MM.1S (cell line): ENCODE data around the gene KSR1.

Experiments used
- DNase-seq: peaks from one replicate; pipeline ENCODE4 v3.0.0-alpha.2; 2015
- H2AFZ ChIP-seq: fragments of 300-600 bp; sonication (generic); 2 replicates; pipeline ENCODE4 v1.6.0; 2016; ENCODE audit warnings: antibody characterized with exemption, low read length
- H3F3A ChIP-seq: fragments of 300-600 bp; sonication (generic); 2 replicates; pipeline ENCODE4 v1.6.1; 2016; ENCODE audit warnings: mild to moderate bottlenecking, antibody characterized with exemption, low read length, moderate library complexity, mixed read lengths; ENCODE audit not compliant: insufficient read depth
- H3K27ac ChIP-seq: fragments of 300-600 bp; sonication (generic); 2 replicates; pipeline ENCODE4 v1.5.1; 2016; ENCODE audit warnings: mild to moderate bottlenecking, low read length
- H3K27me3 ChIP-seq: fragments of 300-600 bp; sonication (generic); replicated peaks from 2 replicates; pipeline ENCODE4 v1.6.0; 2016; ENCODE audit warnings: low read length; ENCODE audit not compliant: insufficient read depth
- H3K36me3 ChIP-seq: fragments of 300-600 bp; sonication (generic); replicated peaks from 2 replicates; pipeline ENCODE4 v1.6.1; 2016; ENCODE audit warnings: mild to moderate bottlenecking, low read length, mixed read lengths; ENCODE audit not compliant: insufficient read depth
- H3K4me1 ChIP-seq: fragments of 300-600 bp; sonication (generic); 2 replicates; pipeline ENCODE4 v1.6.1; 2016; ENCODE audit warnings: low read length, mixed read lengths
- H3K4me2 ChIP-seq: fragments of 300-600 bp; sonication (generic); 2 replicates; pipeline ENCODE4 v1.6.0; 2016; ENCODE audit warnings: low read depth, low read length
- H3K4me3 ChIP-seq: fragments of 300-600 bp; sonication (generic); 2 replicates; pipeline ENCODE4 v1.5.1; 2016; ENCODE audit warnings: low read length, mixed read lengths
- H3K79me2 ChIP-seq: fragments of 300-600 bp; sonication (generic); 2 replicates; pipeline ENCODE4 v1.6.1; 2016; ENCODE audit warnings: mixed run types, low read length, mixed read lengths
- H3K9ac ChIP-seq: fragments of 300-600 bp; sonication (generic); 2 replicates; pipeline ENCODE4 v1.6.1; 2016; ENCODE audit warnings: low read length, mixed read lengths
- H3K9me2 ChIP-seq: fragments of 300-600 bp; sonication (generic); replicated peaks from 2 replicates; pipeline ENCODE4 v1.6.1; 2016; ENCODE audit warnings: mild to moderate bottlenecking, low read length, mixed read lengths; ENCODE audit not compliant: insufficient read depth
- H3K9me3 ChIP-seq: fragments of 300-600 bp; sonication (generic); replicated peaks from 2 replicates; pipeline ENCODE4 v1.6.1; 2016; ENCODE audit warnings: mild to moderate bottlenecking, low read length, mixed read lengths; ENCODE audit not compliant: insufficient read depth
- H4K20me1 ChIP-seq: fragments of 300-600 bp; sonication (generic); 2 replicates; pipeline ENCODE4 v1.6.1; 2016; ENCODE audit warnings: mild to moderate bottlenecking, low read length, moderate library complexity, mixed read lengths; ENCODE audit not compliant: insufficient read depth
- CTCF ChIP-seq: fragments of 300-600 bp; sonication (generic); IDR thresholded peaks from 2 replicates; pipeline ENCODE4 v1.5.1; 2016; ENCODE audit warnings: antibody characterized with exemption, low read length, mixed read lengths
- EZH2 ChIP-seq: fragments of 300-600 bp; sonication (generic); optimal IDR thresholded peaks from 2 replicates; pipeline ENCODE3; 2017; ENCODE audit warnings: low read depth, mild to moderate bottlenecking, antibody characterized with exemption, low read length, mixed read lengths
- EZH2phosphoT487 ChIP-seq: fragments of 300-600 bp; sonication (generic); IDR thresholded peaks from 2 replicates; pipeline ENCODE4 v1.6.1; 2018; ENCODE audit warnings: antibody characterized with exemption, low read length

The KSR1 gene

GRCh38 chr17:27575912-27576252 lies 119.6 kb downstream of the KSR1 start:
- Histone ChIP-seq H3K9me3 (no peaks in the 10 kb centered on the region), H3K27me3 (no peaks in the 10 kb centered on the region), H3K27ac (no peak overlapping the region), H3K9me2 (no peaks in the 10 kb centered on the region), H3K4me2 (no peak overlapping the region), H4K20me1 (no peaks in the 10 kb centered on the region), H3K4me3 (no peak overlapping the region), H2AFZ (no peak overlapping the region), H3F3A (no peaks in the 10 kb centered on the region), H3K36me3 (no peaks in the 10 kb centered on the region), H3K9ac (no peak overlapping the region), H3K79me2 (no peaks in the 10 kb centered on the region), H3K4me1 (no peaks in the 10 kb centered on the region)
- TF ChIP-seq EZH2phosphoT487: no peak
- TF ChIP-seq EZH2: no peak
- TF ChIP-seq CTCF: no peak
- no peak for DNase-seq

GRCh38 chr17:27576477-27577083 lies 120.3 kb downstream of the KSR1 start:
- TF ChIP-seq EZH2: no peak
- TF ChIP-seq CTCF: no peak
- TF ChIP-seq EZH2phosphoT487: no peak
- no peaks in the 10 kb centered on the region for H4K20me1 ChIP-seq
- no peaks in the 10 kb centered on the region for H3K4me1 ChIP-seq
- no peaks in the 10 kb centered on the region for H3K36me3 ChIP-seq
- no peak overlapping the region for H3K27ac ChIP-seq
- no peak overlapping the region for H3K4me2 ChIP-seq
- no peak for DNase-seq
- H3K79me2 ChIP-seq: no peaks in the 10 kb centered on the region
- no peaks in the 10 kb centered on the region for H3K27me3 ChIP-seq
- H3K9me2 ChIP-seq: no peaks in the 10 kb centered on the region
- H3K4me3 ChIP-seq: no peak overlapping the region
- no peaks in the 10 kb centered on the region for H3F3A ChIP-seq
- no peak overlapping the region for H2AFZ ChIP-seq
- H3K9ac ChIP-seq: no peak overlapping the region
- H3K9me3 ChIP-seq: no peaks in the 10 kb centered on the region

GRCh38 chr17:27577121-27577761 lies 121.0 kb downstream of the KSR1 start:
- Histone ChIP-seq H3K4me3 (no peak overlapping the region), H3K9me3 (no peaks in the 10 kb centered on the region), H3K79me2 (no peaks in the 10 kb centered on the region), H3F3A (no peaks in the 10 kb centered on the region), H3K36me3 (no peaks in the 10 kb centered on the region), H3K4me1 (no peaks in the 10 kb centered on the region), H3K9me2 (no peaks in the 10 kb centered on the region), H3K4me2 (no peak overlapping the region), H3K9ac (no peak overlapping the region), H3K27ac (no peak overlapping the region), H4K20me1 (no peaks in the 10 kb centered on the region), H2AFZ (no peak overlapping the region), H3K27me3 (no peaks in the 10 kb centered on the region)
- no peak for TF ChIP-seq EZH2phosphoT487
- TF ChIP-seq EZH2: no peak
- TF ChIP-seq CTCF: no peak
- no peak for DNase-seq
